HepG2 (cell line): ENCODE results near the gene EXOC6B. TPM values are rescaled to one million over a fixed set of nuclear protein-coding genes. Genes with fewer than 3 reads are reported as not detected.
A peak's percentile ranks its signal among the peaks of the same experiment; 100 is the strongest.

Experiments
- ERF ChIP-seq: IDR thresholded peaks from 2 replicates; pipeline ENCODE4 v1.6.1; 2018; ENCODE audit warnings: missing biosample characterization, missing genetic modification reagents
- FOXK1 ChIP-seq: sonication (generic); formaldehyde crosslinking; IDR thresholded peaks from 2 replicates; pipeline ENCODE4 v1.4.0; 2020; ENCODE audit warnings: low read depth, missing genetic modification reagents, borderline replicate concordance
- MED1 ChIP-seq: sonication (generic); formaldehyde crosslinking; IDR thresholded peaks from 2 replicates; pipeline ENCODE4 v1.4.0; 2020; ENCODE audit warnings: missing genetic modification reagents
- NCOR1 ChIP-seq: fragments of 200-600 bp; sonication (generic); IDR thresholded peaks from 2 replicates; pipeline ENCODE4 v1.7.0; 2017; ENCODE audit warnings: antibody characterized with exemption, low read length, borderline replicate concordance
- RELA ChIP-seq: sonication (generic); formaldehyde crosslinking; IDR thresholded peaks from 2 replicates; pipeline ENCODE4 v1.4.0; 2020; ENCODE audit warnings: missing genetic modification reagents
- RFX5 ChIP-seq: IDR thresholded peaks from 2 replicates; pipeline ENCODE4 v1.6.1; 2011; ENCODE audit warnings: low read depth, low read length, improper control_type of control experiment
- SMAD9 ChIP-seq: sonication (generic); formaldehyde crosslinking; IDR thresholded peaks from 2 replicates; pipeline ENCODE4 v1.5.1; 2020; ENCODE audit warnings: mild to moderate bottlenecking, missing genetic modification reagents
- TCF12 ChIP-seq, 2 experiments: fragments of 450-650 bp in 1 of 2; sonication (generic) in 1 of 2; formaldehyde crosslinking in 1 of 2; IDR thresholded peaks; 2 replicates each; pipeline versions ENCODE4 v1.6.1 to v1.8.0; 2017 to 2022; ENCODE audit warnings: antibody characterized with exemption in 1 of 2, mild to moderate bottlenecking in 1 of 2, missing genetic modification reagents in 1 of 2, moderate library complexity in 1 of 2
- TEAD3 ChIP-seq: optimal IDR thresholded peaks from 2 replicates; pipeline ENCODE3; 2016; ENCODE audit warnings: borderline replicate concordance
- ZFYVE20 ChIP-seq: sonication (generic); formaldehyde crosslinking; IDR thresholded peaks from 2 replicates; pipeline ENCODE4 v1.8.0; 2023; ENCODE audit warnings: low read depth, mild to moderate bottlenecking, moderate library complexity, missing genetic modification reagents, borderline replicate concordance
- ZNF253 ChIP-seq: sonication (generic); formaldehyde crosslinking; IDR thresholded peaks from 2 replicates; pipeline ENCODE4 v1.8.0; 2022; ENCODE audit warnings: mild to moderate bottlenecking, missing genetic modification reagents, borderline replicate concordance
- ZNF446 ChIP-seq: sonication (generic); formaldehyde crosslinking; IDR thresholded peaks from 2 replicates; pipeline ENCODE4 v1.5.0; 2020; ENCODE audit warnings: mild to moderate bottlenecking, missing genetic modification reagents
- ZNF792 ChIP-seq: IDR thresholded peaks from 2 replicates; pipeline ENCODE4 v1.6.1; 2016
- ZNF83 ChIP-seq: sonication (generic); formaldehyde crosslinking; IDR thresholded peaks from 2 replicates; pipeline ENCODE4 v1.4.0; 2020; ENCODE audit warnings: missing genetic modification reagents, mild to moderate bottlenecking, borderline replicate concordance
- polyA plus RNA-seq, 8 experiments: library from polyadenylated mRNA; depleted of rRNA in 3 of 8; stranded (reverse) in 7 of 8; unstranded in 1 of 8; fragments of >200 nt; fragmentation: Illumina TruSeq in 4 of 8; extraction: Trizol in 4 of 8; gene quantifications; 2 replicates each; pipeline versions ENCODE4 v1.2.1 to v1.2.3, GENCODE V29; 2011 to 2016; ENCODE audit warnings: low read depth in 4 of 8, missing spikeins in 1 of 8, mixed read lengths in 1 of 8; ENCODE audit not compliant: insufficient read depth in 1 of 8
- total RNA-seq, 5 experiments: library from RNA; depleted of rRNA; stranded (reverse); fragments of >200 nt; fragmentation: Illumina TruSeq; extraction: Trizol; gene quantifications; 2 replicates each; pipeline ENCODE4 v1.2.3, GENCODE V29; 2016; ENCODE audit warnings: low read depth in 1 of 5
- TF ChIP-seq, protein P1 (sequence below): IDR thresholded peaks from 2 replicates; pipeline ENCODE4 v1.6.1; 2016; ENCODE audit warnings: missing compliant biosample characterization, missing genetic modification reagents, borderline replicate concordance
- TF ChIP-seq, protein P2 (sequence below): IDR thresholded peaks from 2 replicates; pipeline ENCODE4 v1.6.1; 2016; ENCODE audit warnings: mild to moderate bottlenecking
- TF ChIP-seq, protein P3 (sequence below): sonication (generic); formaldehyde crosslinking; IDR thresholded peaks from 2 replicates; pipeline ENCODE4 v1.5.1; 2020; ENCODE audit warnings: missing genetic modification reagents, mild to moderate bottlenecking, borderline replicate concordance
- TF ChIP-seq, protein P4 (sequence below): IDR thresholded peaks from 2 replicates; pipeline ENCODE4 v1.6.1; 2016
- TF ChIP-seq, protein P5 (sequence below): IDR thresholded peaks from 2 replicates; pipeline ENCODE4 v1.6.1; 2012; ENCODE audit warnings: low read length, improper control_type of control experiment

The EXOC6B gene
- total and polyA plus RNA-seq, 2 of the 13 experiments (the other 11 are each of a cell fraction or from before 2014, with no cell fraction given), result 9.1 to 15.9 TPM

DNA sequence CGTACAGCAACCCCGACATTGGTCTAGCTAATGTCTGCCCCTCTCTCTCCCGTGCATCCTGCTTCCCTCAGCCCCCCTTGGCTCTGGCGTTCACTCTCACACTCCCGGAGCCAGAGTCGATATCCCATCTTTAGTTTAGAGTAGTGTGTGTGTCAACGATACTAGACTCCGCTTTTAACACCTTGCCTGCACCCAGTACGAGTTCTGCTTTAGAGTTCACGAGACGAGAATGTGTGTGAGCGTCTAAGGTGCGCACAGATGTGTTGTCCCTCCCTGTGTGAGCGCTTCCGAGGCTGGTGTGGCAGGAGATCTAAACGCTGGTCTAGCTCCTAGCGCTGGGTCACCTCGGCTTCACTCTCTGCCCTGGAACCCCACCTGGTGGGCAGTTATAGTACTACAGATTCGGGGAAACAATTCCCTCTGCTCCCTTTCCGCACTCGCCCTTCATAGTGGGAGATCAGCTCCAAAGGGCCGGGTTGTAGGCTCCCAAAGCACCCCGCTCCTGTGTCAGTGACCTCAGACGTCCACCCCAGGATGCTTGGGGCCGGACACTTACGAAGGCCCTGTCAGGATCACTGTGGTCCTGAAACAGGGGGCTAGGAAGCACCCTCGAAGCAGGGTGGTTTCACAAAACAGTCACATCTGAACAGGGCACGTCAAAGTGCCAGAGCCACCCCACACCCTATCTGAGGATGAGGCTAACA, 675.5 kb downstream of the EXOC6B start (continued):
- TF ChIP-seq FOXK1 (0 out of 2 replicates have a peak, but pooled peaks have one; percentile 22), ERF (CRISPR knock-in tag) (peak; percentile 36; the same call in 1 of the 2 replicates), RELA (CRISPR knock-in tag) (no peak), ZFYVE20 (CRISPR knock-in tag) (no peak), SMAD9 (CRISPR knock-in tag) (no peak), RFX5 (no peak), NCOR1 (no peak), ZNF792 (no peak), MED1 (CRISPR knock-in tag) (no peak), TCF12 (IDR thresholded peaks at IDR 0.05) (no peak), TCF12 (CRISPR knock-in tag; IDR thresholded peaks at IDR 0.05) (no peak), ZNF446 (CRISPR knock-in tag) (no peak), TEAD3 (peak; percentile 14), ZNF83 (CRISPR knock-in tag) (no peak), ZNF253 (no peak)
- TF ChIP-seq, protein P1, sequence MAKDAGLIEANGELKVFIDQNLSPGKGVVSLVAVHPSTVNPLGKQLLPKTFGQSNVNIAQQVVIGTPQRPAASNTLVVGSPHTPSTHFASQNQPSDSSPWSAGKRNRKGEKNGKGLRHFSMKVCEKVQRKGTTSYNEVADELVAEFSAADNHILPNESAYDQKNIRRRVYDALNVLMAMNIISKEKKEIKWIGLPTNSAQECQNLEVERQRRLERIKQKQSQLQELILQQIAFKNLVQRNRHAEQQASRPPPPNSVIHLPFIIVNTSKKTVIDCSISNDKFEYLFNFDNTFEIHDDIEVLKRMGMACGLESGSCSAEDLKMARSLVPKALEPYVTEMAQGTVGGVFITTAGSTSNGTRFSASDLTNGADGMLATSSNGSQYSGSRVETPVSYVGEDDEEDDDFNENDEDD (CRISPR knock-in tag), result no peak
- TF ChIP-seq, protein P2, sequence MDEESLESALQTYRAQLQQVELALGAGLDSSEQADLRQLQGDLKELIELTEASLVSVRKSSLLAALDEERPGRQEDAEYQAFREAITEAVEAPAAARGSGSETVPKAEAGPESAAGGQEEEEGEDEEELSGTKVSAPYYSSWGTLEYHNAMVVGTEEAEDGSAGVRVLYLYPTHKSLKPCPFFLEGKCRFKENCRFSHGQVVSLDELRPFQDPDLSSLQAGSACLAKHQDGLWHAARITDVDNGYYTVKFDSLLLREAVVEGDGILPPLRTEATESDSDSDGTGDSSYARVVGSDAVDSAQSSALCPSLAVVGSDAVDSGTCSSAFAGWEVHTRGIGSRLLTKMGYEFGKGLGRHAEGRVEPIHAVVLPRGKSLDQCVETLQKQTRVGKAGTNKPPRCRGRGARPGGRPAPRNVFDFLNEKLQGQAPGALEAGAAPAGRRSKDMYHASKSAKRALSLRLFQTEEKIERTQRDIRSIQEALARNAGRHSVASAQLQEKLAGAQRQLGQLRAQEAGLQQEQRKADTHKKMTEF (CRISPR knock-in tag), result 0 out of 2 replicates have a peak, but pooled peaks have one; percentile 19
- TF ChIP-seq, protein P3, sequence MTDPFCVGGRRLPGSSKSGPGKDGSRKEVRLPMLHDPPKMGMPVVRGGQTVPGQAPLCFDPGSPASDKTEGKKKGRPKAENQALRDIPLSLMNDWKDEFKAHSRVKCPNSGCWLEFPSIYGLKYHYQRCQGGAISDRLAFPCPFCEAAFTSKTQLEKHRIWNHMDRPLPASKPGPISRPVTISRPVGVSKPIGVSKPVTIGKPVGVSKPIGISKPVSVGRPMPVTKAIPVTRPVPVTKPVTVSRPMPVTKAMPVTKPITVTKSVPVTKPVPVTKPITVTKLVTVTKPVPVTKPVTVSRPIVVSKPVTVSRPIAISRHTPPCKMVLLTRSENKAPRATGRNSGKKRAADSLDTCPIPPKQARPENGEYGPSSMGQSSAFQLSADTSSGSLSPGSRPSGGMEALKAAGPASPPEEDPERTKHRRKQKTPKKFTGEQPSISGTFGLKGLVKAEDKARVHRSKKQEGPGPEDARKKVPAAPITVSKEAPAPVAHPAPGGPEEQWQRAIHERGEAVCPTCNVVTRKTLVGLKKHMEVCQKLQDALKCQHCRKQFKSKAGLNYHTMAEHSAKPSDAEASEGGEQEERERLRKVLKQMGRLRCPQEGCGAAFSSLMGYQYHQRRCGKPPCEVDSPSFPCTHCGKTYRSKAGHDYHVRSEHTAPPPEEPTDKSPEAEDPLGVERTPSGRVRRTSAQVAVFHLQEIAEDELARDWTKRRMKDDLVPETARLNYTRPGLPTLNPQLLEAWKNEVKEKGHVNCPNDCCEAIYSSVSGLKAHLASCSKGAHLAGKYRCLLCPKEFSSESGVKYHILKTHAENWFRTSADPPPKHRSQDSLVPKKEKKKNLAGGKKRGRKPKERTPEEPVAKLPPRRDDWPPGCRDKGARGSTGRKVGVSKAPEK (CRISPR knock-in tag), result no peak
- TF ChIP-seq, protein P4, sequence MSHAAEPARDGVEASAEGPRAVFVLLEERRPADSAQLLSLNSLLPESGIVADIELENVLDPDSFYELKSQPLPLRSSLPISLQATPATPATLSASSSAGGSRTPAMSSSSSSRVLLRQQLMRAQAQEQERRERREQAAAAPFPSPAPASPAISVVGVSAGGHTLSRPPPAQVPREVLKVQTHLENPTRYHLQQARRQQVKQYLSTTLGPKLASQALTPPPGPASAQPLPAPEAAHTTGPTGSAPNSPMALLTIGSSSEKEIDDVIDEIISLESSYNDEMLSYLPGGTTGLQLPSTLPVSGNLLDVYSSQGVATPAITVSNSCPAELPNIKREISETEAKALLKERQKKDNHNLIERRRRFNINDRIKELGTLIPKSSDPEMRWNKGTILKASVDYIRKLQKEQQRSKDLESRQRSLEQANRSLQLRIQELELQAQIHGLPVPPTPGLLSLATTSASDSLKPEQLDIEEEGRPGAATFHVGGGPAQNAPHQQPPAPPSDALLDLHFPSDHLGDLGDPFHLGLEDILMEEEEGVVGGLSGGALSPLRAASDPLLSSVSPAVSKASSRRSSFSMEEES (CRISPR knock-in tag), result peak; percentile 49; the same call in 1 of the 2 replicates
- TF ChIP-seq, protein P5, sequence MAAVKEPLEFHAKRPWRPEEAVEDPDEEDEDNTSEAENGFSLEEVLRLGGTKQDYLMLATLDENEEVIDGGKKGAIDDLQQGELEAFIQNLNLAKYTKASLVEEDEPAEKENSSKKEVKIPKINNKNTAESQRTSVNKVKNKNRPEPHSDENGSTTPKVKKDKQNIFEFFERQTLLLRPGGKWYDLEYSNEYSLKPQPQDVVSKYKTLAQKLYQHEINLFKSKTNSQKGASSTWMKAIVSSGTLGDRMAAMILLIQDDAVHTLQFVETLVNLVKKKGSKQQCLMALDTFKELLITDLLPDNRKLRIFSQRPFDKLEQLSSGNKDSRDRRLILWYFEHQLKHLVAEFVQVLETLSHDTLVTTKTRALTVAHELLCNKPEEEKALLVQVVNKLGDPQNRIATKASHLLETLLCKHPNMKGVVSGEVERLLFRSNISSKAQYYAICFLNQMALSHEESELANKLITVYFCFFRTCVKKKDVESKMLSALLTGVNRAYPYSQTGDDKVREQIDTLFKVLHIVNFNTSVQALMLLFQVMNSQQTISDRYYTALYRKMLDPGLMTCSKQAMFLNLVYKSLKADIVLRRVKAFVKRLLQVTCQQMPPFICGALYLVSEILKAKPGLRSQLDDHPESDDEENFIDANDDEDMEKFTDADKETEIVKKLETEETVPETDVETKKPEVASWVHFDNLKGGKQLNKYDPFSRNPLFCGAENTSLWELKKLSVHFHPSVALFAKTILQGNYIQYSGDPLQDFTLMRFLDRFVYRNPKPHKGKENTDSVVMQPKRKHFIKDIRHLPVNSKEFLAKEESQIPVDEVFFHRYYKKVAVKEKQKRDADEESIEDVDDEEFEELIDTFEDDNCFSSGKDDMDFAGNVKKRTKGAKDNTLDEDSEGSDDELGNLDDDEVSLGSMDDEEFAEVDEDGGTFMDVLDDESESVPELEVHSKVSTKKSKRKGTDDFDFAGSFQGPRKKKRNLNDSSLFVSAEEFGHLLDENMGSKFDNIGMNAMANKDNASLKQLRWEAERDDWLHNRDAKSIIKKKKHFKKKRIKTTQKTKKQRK, result no peak
